NCI-H524 treated with DMSO at 0.1 percent for 48 hours (cell line): ENCODE measurements around the gene ATM.
A peak's percentile ranks its signal among the peaks of the same experiment; 100 is the strongest.

ENCODE experiments used
- DNase-seq: peaks from one replicate; lab custom pipeline; 2025; lab: John Stamatoyannopoulos, UW

The ATM gene

GRCh38 chr11:108222574-108223347 lies at the start of gene ATM, which contains the start of gene NPAT:
ATM (plus strand) TSS chr11:108223067; CDS start chr11:108227625, 4,558 bp downstream.
NPAT (minus strand) TSS chr11:108222638; CDS start chr11:108222536, 102 bp downstream.
- DNase-seq, result peak; percentile 89

GRCh38 chr11:108177570-108177969 lies 45.3 kb upstream of the ATM start:
- no peak for DNase-seq

- DNase-seq, result no peak
These were observed 29.1 kb upstream of the ATM start for GRCh38 chr11:108193725-108194124.

- no peak for DNase-seq
These were observed 26.0 kb upstream of the ATM start for GRCh38 chr11:108196901-108197300.

GRCh38 chr11:108197351-108197750 lies 25.5 kb upstream of the ATM start:
- no peak for DNase-seq

- DNase-seq, result no peak
These were observed 24.0 kb upstream of the ATM start for GRCh38 chr11:108198833-108199232.

GRCh38 chr11:108199446-108200321 lies 23.2 kb upstream of the ATM start:
- no peak for DNase-seq

- DNase-seq, result no peak
These were observed 19.8 kb upstream of the ATM start for GRCh38 chr11:108203075-108203474.

GRCh38 chr11:108204376-108204775 lies 18.5 kb upstream of the ATM start:
- DNase-seq, result no peak

- no peak for DNase-seq
These were observed 17.9 kb upstream of the ATM start for GRCh38 chr11:108204929-108205499.

- DNase-seq, result no peak
These were observed 16.7 kb upstream of the ATM start for GRCh38 chr11:108206171-108206570.

- no peak for DNase-seq
These were observed 15.7 kb upstream of the ATM start for GRCh38 chr11:108206969-108207682.

GRCh38 chr11:108207683-108208060 lies 15.2 kb upstream of the ATM start:
- no peak for DNase-seq

GRCh38 chr11:108210441-108210840 lies 12.4 kb upstream of the ATM start:
- DNase-seq, result no peak

GRCh38 chr11:108213784-108214183 lies 9.1 kb upstream of the ATM start:
- DNase-seq, result no peak

GRCh38 chr11:108216988-108217387 lies 5.9 kb upstream of the ATM start:
- no peak for DNase-seq

- DNase-seq, result no peak
These were observed 4.4 kb upstream of the ATM start for GRCh38 chr11:108218455-108218854.

- no peak for DNase-seq
These were observed 3.7 kb upstream of the ATM start for GRCh38 chr11:108218912-108219783.

- no peak for DNase-seq
These were observed 2.0 kb upstream of the ATM start for GRCh38 chr11:108220721-108221336.

- no peak for DNase-seq
These were observed 1.5 kb upstream of the ATM start for GRCh38 chr11:108221371-108221770.
